ENCODE measurements around the gene ADIRF.
"Not testable (repeated sequence)": the region's sequence is repeated elsewhere in the genome, so short reads cannot be mapped to it uniquely, and the experiment has no call there.

The ADIRF gene

GRCh38 chr10:86946213-86947155 lies 21.8 kb upstream of the ADIRF start:
- DNase-seq (ENCODE audit: low read depth in 2 of 2): no peak

GRCh38 chr10:86947806-86948205 lies 20.5 kb upstream of the ADIRF start:
- DNase-seq (ENCODE audit: low read depth in 2 of 2): not testable (repeated sequence)

GRCh38 chr10:86950349-86950748 lies 17.9 kb upstream of the ADIRF start:
- DNase-seq (ENCODE audit: low read depth in 2 of 2): no peak

DNA sequence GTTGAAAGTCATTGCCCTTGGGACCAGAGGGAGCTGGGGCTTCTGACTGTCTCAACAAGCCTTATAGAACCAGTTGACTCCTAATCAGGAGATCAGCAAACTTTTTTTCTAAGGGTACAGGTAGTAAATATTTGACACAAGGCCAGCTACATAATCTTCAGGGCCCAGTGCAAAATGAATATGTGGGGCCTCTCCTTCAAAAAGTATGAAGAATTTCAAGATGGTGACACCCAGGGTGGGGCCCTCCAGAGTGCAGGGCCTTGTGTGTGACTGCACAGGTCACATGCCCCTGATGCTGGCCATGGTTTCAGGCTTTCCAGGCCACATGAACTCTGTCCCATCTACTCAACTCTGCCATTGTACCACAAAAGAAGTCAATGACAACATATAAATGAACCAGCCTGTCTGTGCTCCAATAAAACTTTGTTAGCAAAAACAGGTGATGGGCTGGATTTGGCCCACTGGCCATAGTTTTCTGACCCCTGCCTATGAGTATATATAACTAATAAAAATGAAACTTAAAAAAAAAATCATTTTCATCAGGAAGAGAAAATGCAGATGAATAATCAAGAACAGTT lies 17.0 kb upstream of the ADIRF start:
- no peak for DNase-seq (ENCODE audit: low read depth in 2 of 2)

GRCh38 chr10:86952106-86952505 lies 16.2 kb upstream of the ADIRF start:
- no peak for DNase-seq (ENCODE audit: low read depth in 2 of 2)

- DNase-seq (ENCODE audit: low read depth in 2 of 2): not testable (repeated sequence)
These were observed 15.6 kb upstream of the ADIRF start for GRCh38 chr10:86952697-86953096.

GRCh38 chr10:86953747-86954680 lies 14.3 kb upstream of the ADIRF start:
- no peak for DNase-seq (ENCODE audit: low read depth in 2 of 2)

DNA sequence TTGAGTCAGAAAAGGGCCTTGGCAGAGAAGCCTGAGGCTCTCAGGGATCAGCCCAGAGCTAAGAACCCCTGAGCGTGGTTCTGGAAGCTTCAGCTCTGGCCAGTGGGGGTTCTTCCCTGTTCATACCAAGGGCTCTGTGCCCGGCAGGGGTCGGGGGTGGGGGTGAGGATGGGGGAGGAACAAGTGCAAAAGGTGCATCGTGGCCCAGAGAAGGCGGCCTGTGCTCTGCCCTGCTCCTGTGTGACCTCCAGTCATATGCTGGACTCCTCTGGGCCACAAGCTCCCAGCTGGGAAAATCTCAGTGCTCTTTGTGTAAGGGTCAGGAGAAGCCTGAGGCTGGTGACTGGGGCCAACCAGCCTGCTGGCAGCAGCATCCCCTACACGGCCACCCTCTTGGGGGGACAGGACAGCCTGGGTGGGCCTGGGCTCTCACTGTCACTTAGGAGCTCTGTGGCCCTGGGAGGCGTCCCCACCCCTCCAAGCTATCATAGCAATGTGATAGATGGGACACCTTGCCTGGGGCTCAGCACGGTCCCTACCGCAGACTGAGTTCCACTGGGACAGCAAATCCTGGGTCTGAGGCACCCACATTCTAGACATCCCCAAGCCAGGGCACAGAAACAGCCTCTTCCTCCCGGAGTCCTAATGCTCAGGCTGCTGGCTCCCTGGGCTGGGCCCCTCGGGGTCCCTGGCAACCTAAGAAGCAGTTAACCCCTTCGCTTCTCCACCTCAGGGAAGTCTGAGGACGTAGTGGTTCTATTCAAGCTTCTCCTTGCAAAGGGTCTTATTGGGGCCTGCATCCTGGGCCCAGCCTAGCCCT lies 13.4 kb upstream of the ADIRF start:
- DNase-seq (ENCODE audit: low read depth in 2 of 2): no peak

- DNase-seq (ENCODE audit: low read depth in 2 of 2): no peak
These were observed 12.6 kb upstream of the ADIRF start for GRCh38 chr10:86955501-86956194.

- DNase-seq (ENCODE audit: low read depth in 2 of 2): no peak
These were observed 12.0 kb upstream of the ADIRF start for GRCh38 chr10:86956195-86956847.

- no peak for DNase-seq (ENCODE audit: low read depth in 2 of 2)
These were observed 11.3 kb upstream of the ADIRF start for GRCh38 chr10:86956848-86957448.

DNA sequence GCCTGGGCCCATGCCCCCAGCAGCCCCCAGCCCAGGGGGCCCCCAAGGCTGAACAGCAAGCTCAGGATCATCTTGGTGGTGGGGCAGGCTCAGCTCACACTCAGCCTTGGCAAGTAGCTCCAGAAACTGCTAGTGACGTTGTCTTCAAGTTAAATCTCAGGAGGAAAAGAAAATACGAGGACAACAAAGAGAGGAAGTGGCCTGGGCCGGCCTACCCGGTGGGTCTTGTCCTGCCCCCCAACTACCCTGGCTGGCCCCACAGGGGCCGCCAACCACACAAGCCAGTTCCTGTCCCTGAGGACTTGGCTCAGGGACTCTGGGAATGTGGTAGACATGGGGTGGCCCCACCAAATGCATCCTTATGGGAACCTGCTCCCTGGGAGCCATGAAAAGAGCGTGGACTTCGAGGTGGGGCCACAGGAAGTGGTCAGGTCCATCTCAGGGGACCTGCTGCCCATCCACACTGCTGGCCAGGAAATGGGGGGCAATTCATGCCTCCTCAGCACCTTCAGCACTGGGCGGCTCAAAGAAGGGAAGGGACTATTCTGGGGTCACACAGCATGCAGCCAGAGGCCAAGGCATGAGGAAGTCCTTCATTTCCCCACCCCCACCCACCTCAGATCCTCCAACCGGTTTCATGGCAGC lies 10.7 kb upstream of the ADIRF start, which contains the start of gene MMRN2:
TSS of gene MMRN2 (minus strand) at position 145 of the 645 bp plus-strand sequence. CDS start at position 71, 74 bp downstream.
- DNase-seq (ENCODE audit: low read depth in 2 of 2): no peak

DNA sequence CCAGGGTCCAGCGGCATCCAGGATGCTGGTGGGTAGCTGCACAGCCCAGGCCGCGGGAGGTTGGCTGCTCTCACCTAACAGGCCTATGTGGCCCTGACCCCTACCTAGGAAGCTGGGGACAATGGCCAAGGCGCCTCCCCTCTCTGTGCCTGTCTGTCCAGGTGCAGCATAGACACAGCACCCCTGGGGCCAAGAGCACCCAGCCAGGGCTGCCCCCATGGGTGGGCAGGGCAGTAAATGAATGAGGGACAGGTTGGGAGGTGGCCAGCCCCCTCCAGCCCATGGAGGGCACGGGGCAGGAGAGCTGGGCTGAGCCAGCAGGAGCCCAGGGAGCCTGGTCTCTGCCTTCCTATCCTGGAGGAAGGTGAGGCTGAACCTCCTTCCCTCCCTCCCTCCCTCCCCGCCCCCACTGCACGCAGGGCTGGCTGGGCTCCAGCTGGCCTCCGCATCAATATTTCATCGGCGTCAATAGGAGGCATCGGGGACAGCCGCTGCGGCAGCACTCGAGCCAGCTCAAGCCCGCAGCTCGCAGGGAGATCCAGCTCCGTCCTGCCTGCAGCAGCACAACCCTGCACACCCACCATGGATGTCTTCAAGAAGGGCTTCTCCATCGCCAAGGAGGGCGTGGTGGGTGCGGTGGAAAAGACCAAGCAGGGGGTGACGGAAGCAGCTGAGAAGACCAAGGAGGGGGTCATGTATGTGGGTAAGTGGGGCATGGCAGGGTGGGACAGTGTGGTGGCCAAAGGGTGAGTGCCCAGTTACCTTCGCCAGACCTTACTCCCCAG lies 10.0 kb upstream of the ADIRF start, which contains the start of gene SNCG:
TSS of gene SNCG (plus strand) at position 484 of the 785 bp plus-strand sequence. CDS start at position 583, 99 bp downstream.
- no peak for DNase-seq (ENCODE audit: low read depth in 2 of 2)

DNA sequence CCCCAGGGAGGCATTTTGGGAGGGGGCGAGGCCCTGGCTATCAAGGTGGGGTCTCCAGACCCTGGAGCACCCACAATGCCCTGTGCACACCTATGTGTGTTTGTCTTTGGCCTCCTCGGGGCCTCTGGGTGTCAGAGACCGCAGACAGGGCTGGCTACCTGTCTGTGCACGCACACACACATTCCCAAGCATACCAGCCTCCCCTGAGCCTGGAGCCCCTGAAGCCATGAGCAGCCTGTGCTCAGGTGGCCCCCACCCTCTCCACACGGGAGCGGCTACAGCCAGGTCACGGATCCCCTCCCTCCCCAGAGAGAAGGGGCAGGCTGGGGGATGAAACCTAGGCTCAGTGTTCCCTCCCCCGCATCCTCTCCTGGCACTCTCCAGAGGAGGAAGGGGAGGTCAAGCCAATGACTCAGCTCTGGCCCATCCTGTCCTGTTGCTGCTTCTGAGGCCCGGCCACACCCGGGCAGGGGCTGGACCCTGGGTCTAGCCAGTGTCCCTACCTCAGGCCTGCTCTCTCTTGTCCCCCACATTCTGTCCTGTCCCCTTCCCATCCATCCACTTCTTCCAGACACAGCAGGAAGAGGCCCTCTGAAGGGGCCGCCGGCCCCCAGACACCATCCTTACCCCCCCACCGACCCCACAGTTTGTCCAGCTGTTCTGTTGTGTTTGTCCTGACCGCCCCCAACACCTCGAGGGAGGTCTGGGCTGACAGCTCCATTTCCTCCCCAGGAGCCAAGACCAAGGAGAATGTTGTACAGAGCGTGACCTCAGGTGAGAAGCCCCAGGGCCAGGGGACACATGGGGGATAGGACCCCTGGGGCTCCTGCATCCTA lies 9.2 kb upstream of the ADIRF start:
- no peak for DNase-seq (ENCODE audit: low read depth in 2 of 2)

DNA sequence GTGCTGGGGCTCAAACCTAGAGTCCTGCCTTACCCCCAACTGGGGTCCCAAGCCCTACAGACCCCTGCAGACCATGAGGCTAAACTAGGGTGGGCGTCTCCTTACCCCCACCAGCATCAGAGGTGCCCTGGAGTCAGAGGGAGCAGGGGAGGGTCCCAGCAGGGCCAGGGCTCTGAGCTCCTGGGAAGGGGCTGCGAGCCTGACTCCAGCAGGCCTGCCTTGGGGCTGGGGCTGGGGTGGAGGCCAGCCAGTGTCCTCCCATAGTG lies 8.6 kb upstream of the ADIRF start:
- DNase-seq (ENCODE audit: low read depth in 2 of 2): no peak

- DNase-seq (ENCODE audit: low read depth in 2 of 2): no peak
These were observed 8.0 kb upstream of the ADIRF start for GRCh38 chr10:86960003-86960862.
